Esophagus squamous epithelium (tissue), 4 donors: ENCODE measurements around the gene CCNT1.
"Not testable (repeated sequence)": the region's sequence is repeated elsewhere in the genome, so short reads cannot be mapped to it uniquely, and the experiment has no call there.

Source experiments
- CTCF ChIP-seq, 6 experiments: fragments of 450-650 bp in 4 of 6; fragments of 200-600 bp in 2 of 6; sonication (generic) in 2 of 6; IDR thresholded peaks; one replicate each; pipeline ENCODE4 v1.5.1; 2016 to 2019; ENCODE audit warnings: antibody characterized with exemption in 6 of 6, mild to moderate bottlenecking in 4 of 6, moderate library complexity in 4 of 6
- POLR2A ChIP-seq, 4 donors: fragments of 450-650 bp; IDR thresholded peaks; one replicate each; pipeline ENCODE4 v1.6.1; 2017; ENCODE audit warnings: antibody characterized with exemption in 4 of 4, mild to moderate bottlenecking in 4 of 4, moderate library complexity in 3 of 4

DNA sequence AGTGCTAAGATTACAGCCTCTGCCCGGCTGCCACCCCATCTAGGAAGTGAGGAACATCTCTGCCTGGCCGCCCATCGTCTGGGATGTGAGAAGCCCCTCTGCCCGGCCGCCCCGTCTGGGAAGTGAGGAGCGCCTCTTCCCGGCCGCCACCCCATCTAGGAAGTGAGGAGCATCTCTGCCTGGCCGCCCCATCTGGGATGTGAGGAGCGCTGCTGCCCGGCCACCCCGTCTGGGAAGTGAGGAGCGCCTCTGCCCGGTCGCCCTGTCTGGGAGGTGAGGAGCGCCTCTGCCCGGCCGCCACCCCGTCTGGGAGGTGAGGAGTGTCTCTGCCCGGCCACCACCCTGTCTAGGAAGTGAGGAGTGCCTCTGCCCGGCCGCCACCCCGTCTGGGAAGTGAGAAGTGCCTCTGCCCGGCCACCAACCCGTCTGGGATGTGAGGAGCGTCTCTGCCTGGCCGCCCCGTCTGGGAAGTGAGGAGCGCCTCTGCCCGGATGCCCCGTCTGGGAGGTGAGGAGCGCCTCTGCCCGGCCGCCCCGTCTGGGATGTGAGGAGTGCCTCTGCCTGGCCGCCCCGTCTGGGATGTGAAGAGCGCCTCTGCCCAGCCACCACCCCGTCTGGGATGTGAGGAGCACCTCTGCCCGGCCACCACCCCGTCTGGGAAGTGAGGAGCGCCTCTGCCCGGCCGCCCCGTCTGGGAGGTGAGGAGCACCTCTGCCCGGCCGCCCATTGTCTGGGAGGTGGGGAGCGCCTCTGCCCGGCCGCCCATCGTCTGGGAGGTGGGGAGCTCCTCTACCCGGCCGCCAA lies 74.6 kb downstream of the CCNT1 start:
- TF ChIP-seq CTCF, POLR2A (IDR thresholded peaks at IDR 0.05): not testable (repeated sequence)
